ENCODE data around the gene HTR3E.

DNA sequence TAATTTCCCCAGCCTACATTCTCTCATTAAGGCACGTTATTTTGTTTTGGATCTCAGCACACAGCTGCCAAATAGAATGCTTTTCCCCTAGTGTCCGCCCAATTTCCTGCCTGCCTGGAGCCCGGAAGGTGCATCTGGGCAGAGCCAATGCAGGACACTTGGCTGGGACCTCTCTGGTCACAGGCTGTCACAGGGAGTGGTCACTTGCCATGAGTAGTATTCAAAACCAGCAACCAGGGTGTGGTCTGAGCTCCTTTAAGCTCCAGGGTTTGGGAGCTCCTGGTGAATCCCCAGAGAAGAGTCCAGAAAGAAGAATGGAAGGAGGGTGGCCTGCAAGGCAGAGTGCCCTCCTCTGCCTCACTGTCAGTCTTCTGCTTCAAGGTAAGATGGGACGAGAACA lies 44.1 kb upstream of the HTR3E start, which contains the start of gene HTR3C:
- TF ChIP-seq, protein P1, sequence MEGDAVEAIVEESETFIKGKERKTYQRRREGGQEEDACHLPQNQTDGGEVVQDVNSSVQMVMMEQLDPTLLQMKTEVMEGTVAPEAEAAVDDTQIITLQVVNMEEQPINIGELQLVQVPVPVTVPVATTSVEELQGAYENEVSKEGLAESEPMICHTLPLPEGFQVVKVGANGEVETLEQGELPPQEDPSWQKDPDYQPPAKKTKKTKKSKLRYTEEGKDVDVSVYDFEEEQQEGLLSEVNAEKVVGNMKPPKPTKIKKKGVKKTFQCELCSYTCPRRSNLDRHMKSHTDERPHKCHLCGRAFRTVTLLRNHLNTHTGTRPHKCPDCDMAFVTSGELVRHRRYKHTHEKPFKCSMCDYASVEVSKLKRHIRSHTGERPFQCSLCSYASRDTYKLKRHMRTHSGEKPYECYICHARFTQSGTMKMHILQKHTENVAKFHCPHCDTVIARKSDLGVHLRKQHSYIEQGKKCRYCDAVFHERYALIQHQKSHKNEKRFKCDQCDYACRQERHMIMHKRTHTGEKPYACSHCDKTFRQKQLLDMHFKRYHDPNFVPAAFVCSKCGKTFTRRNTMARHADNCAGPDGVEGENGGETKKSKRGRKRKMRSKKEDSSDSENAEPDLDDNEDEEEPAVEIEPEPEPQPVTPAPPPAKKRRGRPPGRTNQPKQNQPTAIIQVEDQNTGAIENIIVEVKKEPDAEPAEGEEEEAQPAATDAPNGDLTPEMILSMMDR (IDR thresholded peaks at IDR 0.05), result no peak
- no peak for TF ChIP-seq POLR2A (IDR thresholded peaks at IDR 0.05)

All from Peyer's patch (tissue), 4 donors.